Stimulated activated CD8-positive, alpha-beta memory T cell treated with anti-CD3 and anti-CD28 coated beads, Interleukin-7, amount 100 ng/mL, for 4 hours (primary cell): ENCODE results near the gene CHST3.
"Not testable (repeated sequence)": the region's sequence is repeated elsewhere in the genome, so short reads cannot be mapped to it uniquely, and the experiment has no call there.

Experiments
- DNase-seq, 2 donors: peaks; one replicate each; pipeline ENCODE4 v3.0.0-alpha.2; 2020; ENCODE audit warnings: low read depth in 2 of 2

CHST3 gene

GRCh38 chr10:71988895-71989294 is 24.7 kb downstream of the CHST3 start:
- not testable (repeated sequence) for DNase-seq

- no peak for DNase-seq
These were observed 25.7 kb downstream of the CHST3 start for GRCh38 chr10:71989661-71990454.

- no peak for DNase-seq
These were observed 26.6 kb downstream of the CHST3 start for GRCh38 chr10:71990706-71991269.

- DNase-seq = no peak
These were observed 31.3 kb downstream of the CHST3 start for GRCh38 chr10:71995449-71995848.

- no peak for DNase-seq
These were observed 31.8 kb downstream of the CHST3 start for GRCh38 chr10:71995887-71996575.

- no peak for DNase-seq
These were observed 32.6 kb downstream of the CHST3 start for GRCh38 chr10:71996592-71997371.

- DNase-seq = no peak
These were observed 34.1 kb downstream of the CHST3 start for GRCh38 chr10:71998119-71998839.

- no peak for DNase-seq
These were observed 34.6 kb downstream of the CHST3 start for GRCh38 chr10:71998840-71999194.

- no peak for DNase-seq
These were observed 35.3 kb downstream of the CHST3 start for GRCh38 chr10:71999360-72000072.

GRCh38 chr10:72000073-72001032 is 36.2 kb downstream of the CHST3 start:
- DNase-seq = no peak

GRCh38 chr10:72001033-72001395 is 36.8 kb downstream of the CHST3 start:
- DNase-seq = no peak

GRCh38 chr10:72002354-72003295 is 38.4 kb downstream of the CHST3 start:
- DNase-seq = no peak

- DNase-seq = no peak
These were observed 41.8 kb downstream of the CHST3 start for GRCh38 chr10:72006026-72006425.

- no peak for DNase-seq
These were observed 43.2 kb downstream of the CHST3 start for GRCh38 chr10:72007246-72007892.

GRCh38 chr10:72008096-72008981 is 44.1 kb downstream of the CHST3 start:
- no peak for DNase-seq

GRCh38 chr10:72009051-72009424 is 44.8 kb downstream of the CHST3 start:
- no peak for DNase-seq

- DNase-seq = no peak
These were observed 45.4 kb downstream of the CHST3 start for GRCh38 chr10:72009425-72010081.
